GM13977 (cell line): ENCODE results near the gene SART1.
A peak's percentile ranks its signal among the peaks of the same experiment; 100 is the strongest.

Experiments used
- DNase-seq: peaks from one replicate; pipeline ENCODE4 v3.0.0; 2012; ENCODE audit warnings: low spot score
- in situ Hi-C: fragments of 300-500 bp; cut with MboI; formaldehyde crosslinking; loops from one replicate; pipeline ENCODE4 v1.12.0; 2022; ENCODE audit warnings: low sequenced_read_pairs, low pct_unique_long_range_greater_than_20kb, mixed read lengths, inconsistent platforms; ENCODE audit not compliant: unreplicated experiment
- TF ChIP-seq, protein P1 (sequence below): IDR thresholded peaks from 2 replicates; pipeline ENCODE4 v1.5.1; 2012; ENCODE audit warnings: mild to moderate bottlenecking, control low read depth; ENCODE audit not compliant: insufficient read depth; ENCODE audit errors: extremely low read depth, missing control alignments

The SART1 gene

DNA sequence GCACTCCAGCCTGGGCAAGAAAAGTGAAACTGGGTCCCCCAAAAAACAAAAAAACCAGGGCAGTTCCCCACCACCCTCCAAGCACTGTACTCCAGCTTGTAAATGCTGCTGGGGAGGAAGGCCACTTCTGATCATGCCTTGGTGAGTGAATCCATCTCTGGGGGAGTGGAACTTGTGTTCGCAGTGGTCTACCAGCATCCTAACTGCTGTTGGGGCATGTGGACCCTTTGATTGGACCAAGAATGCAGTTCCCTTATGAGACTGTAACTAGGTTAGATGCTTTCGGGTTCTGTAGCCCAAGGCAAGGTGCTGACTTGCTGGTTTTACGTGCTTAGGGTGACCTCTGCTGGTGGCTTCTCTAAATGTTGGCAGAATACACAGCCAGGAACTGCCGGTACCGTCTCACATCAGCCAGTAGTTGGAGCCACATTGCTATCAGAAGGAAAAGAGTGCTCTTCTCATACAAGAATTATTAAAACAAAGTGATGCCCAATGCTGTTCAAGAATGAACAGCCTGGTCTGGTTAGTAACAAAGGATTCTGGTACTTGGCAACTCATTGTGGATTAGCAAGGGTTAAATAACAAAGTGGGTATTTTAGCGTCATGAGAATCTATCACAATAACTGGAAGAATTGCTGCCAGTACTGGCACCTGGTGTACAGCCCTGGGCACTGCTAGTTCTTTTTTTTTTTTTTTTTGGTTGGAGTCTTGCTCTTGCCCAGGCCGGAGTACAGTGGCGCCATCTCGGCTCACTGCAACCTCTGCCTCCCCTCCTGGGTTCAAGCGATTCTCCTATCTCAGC is 27.5 kb downstream of the SART1 start:
- in situ Hi-C loops = loop anchor here (5.0 kb wide), 1 partner anchor 107 kb away; no protein-coding TSS in a partner anchor
- DNase-seq = peak; percentile 92
- TF ChIP-seq, protein P1, sequence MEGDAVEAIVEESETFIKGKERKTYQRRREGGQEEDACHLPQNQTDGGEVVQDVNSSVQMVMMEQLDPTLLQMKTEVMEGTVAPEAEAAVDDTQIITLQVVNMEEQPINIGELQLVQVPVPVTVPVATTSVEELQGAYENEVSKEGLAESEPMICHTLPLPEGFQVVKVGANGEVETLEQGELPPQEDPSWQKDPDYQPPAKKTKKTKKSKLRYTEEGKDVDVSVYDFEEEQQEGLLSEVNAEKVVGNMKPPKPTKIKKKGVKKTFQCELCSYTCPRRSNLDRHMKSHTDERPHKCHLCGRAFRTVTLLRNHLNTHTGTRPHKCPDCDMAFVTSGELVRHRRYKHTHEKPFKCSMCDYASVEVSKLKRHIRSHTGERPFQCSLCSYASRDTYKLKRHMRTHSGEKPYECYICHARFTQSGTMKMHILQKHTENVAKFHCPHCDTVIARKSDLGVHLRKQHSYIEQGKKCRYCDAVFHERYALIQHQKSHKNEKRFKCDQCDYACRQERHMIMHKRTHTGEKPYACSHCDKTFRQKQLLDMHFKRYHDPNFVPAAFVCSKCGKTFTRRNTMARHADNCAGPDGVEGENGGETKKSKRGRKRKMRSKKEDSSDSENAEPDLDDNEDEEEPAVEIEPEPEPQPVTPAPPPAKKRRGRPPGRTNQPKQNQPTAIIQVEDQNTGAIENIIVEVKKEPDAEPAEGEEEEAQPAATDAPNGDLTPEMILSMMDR = peak; percentile 98

DNA sequence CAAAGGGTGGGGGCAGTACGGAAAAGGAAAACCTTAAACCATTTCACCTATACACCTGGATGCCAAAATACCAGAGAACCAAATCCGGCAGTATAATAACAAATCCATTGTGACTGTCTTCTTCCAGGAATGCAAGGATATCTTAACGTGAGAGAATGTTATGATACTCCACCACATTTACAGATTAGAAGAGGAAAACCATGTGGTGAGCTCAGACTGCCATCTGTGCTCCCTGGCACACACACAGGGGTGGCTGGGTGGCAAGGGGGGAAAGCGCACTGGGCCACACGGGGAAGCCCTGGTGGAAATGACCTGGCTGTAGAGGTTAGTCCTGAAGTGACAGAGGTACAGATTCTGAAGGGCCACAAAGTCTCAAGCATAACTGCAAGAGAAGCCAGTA is 30.5 kb downstream of the SART1 start:
- in situ Hi-C loops = no loop called here

DNA sequence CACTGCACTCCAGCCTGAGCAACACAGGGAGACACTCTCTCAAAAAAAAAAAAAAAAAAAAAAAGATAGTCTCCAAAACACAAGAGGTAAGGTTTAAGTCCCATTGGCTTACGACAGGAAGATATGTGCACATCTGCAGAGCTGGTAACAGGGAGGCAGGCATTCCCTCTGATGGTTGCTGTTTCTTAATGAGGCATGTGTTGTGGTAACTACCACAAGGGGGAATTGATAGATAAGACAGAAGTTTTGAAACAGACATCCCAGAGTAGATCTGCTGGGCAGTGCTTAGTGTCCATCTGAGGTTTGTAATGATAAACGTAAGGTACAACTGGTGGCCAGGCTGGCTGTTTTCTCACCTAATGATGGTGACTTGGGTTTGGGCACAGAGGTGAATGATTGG is 35.8 kb downstream of the SART1 start:
- DNase-seq = no peak
- in situ Hi-C loops = no loop called here
- TF ChIP-seq, protein P1 = no peak

More for the DNA sequence above, 30.5 kb downstream of the SART1 start:
- TF ChIP-seq, protein P1 = no peak
- DNase-seq = no peak

DNA sequence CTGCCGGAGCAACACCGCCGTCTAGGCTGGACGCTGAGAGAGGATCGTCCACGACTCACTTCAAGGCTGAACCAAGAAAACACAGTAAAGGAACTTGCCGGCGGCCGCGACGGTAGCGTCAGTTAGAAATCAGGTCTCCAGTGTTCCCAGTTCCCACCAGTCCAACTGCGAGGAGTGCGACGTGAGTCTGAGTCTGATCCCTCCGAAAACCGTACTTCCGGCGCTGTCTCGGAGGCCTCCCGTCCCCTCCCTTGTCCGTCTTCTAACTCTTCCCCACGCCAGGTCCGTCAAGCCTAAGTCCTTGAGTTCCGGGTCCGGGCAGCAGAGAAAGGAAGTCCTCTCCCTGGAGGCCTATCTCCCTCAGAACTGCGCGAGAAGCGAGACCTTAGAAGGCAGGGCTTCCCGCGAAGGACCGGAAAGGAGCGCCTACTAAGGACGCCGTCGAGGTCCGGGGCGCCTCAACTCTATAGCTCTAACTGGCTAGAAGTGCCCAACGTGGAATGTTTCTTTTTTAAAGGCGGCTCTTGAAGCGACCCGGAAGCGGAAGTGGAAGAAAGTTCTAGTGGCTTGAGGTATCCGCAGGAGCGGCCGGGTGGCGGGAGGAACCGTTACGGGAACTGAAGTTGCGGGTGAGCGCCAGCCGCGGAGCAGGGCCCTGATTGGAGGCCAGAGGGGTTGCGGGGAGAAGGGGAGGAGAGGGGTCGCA is 40.6 kb downstream of the SART1 start, which contains the start of the genes BANF1 and EIF1AD:
Gene BANF1 (plus strand): TSS at position 562 of the 706 bp plus-strand sequence. CDS start 748 bp downstream, outside the sequence.
Gene EIF1AD (minus strand): TSS at position 216 of the 706 bp plus-strand sequence. CDS start 1,768 bp downstream, outside the sequence.
- in situ Hi-C loops = no loop called here
- TF ChIP-seq, protein P1 = no peak
- DNase-seq = peak; percentile 92

DNA sequence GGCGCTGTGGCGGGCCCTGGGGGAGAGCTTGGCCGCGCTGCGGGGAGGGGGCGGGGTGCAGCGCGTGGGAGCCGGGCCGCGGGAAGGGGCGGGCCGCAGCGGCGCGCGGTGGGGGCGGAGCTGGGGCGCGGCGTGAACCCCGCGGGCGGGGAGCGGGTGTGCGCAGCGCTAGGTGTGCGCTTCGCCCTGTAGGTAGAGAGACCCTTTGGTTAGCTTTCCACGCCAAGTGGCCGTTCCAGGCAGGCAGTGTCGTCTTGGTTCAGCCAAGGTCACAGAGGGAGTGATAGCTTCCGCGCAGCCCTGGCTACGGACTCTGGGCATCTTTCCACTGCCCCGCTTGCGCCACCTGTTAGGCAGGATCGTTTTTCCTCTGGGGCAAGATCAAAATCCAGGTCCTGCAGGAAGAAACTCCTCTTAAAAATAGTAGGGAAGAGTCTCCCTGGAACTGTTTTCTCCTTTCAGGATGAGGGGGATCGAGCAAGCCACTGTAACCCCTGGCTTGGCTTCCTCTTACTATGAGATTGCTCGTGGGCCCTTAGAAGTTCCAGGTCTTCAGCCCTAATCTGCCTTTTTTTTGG is 41.2 kb downstream of the SART1 start:
- in situ Hi-C loops = no loop called here
- peak; percentile 85 for DNase-seq
- TF ChIP-seq, protein P1 = no peak

DNA sequence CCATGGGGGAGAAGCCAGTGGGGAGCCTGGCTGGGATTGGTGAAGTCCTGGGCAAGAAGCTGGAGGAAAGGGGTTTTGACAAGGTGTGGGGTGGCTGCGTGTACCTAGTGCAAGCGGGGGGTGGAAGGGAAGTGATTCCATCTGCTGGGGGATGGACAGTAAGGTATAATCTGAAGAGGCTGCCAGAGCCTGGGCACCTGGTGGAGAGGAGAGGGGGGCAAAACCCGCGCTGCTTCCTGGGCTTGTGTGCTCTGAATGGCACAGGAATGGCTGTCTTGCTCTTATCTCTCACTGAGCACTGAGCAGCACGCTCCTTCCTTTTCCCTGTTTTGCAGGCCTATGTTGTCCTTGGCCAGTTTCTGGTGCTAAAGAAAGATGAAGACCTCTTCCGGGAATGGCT is 41.8 kb downstream of the SART1 start:
- in situ Hi-C loops = no loop called here
- TF ChIP-seq, protein P1 = no peak
- no peak for DNase-seq
